Subcutaneous abdominal adipose tissue (tissue), 5 donors: ENCODE measurements around the gene VWA5B1.

Experiments used
- H3K27ac ChIP-seq: one replicate; pipeline ENCODE4 v1.7.0; 2013; ENCODE audit warnings: low read depth, mild to moderate bottlenecking, inconsistent platforms, low read length, moderate library complexity
- H3K27me3 ChIP-seq, 5 donors: one replicate each; pipeline ENCODE4 v1.7.0; 2013; ENCODE audit warnings: low read length in 5 of 5, inconsistent platforms in 1 of 5; ENCODE audit not compliant: control insufficient read depth in 5 of 5, insufficient read depth in 4 of 5
- H3K36me3 ChIP-seq, 5 donors: one replicate each; pipeline ENCODE4 v1.7.0; 2013; ENCODE audit warnings: low read length in 5 of 5; ENCODE audit not compliant: control insufficient read depth in 5 of 5, insufficient read depth in 5 of 5
- H3K4me1 ChIP-seq, 5 donors: one replicate each; pipeline ENCODE4 v1.7.0; 2013; ENCODE audit warnings: low read length in 5 of 5, mild to moderate bottlenecking in 3 of 5, moderate library complexity in 1 of 5; ENCODE audit not compliant: control insufficient read depth in 5 of 5, insufficient read depth in 5 of 5
- H3K4me3 ChIP-seq, 5 donors: one replicate each; pipeline ENCODE4 v1.7.0; 2013; ENCODE audit warnings: low read length in 5 of 5, low read depth in 1 of 5
- H3K9ac ChIP-seq, 5 donors: one replicate each; pipeline ENCODE4 v1.7.0; 2013; ENCODE audit warnings: low read length in 5 of 5, mild to moderate bottlenecking in 4 of 5, moderate library complexity in 3 of 5
- H3K9me3 ChIP-seq, 5 donors: one replicate each; pipeline ENCODE4 v1.7.0; 2013; ENCODE audit warnings: low read length in 5 of 5; ENCODE audit not compliant: control insufficient read depth in 5 of 5
- donor health status: healthy.
- donor health status: healthy.
- donor health status: healthy.
- donor health status: healthy.
- donor health status: healthy.

The VWA5B1 gene

GRCh38 chr1:20298626-20299025 lies 8.0 kb downstream of the VWA5B1 start:
- no peak overlapping the region for H3K9ac ChIP-seq
- no peaks in the 10 kb centered on the region for H3K36me3 ChIP-seq
- no peak overlapping the region for H3K4me3 ChIP-seq
- no peaks in the 10 kb centered on the region for H3K9me3 ChIP-seq
- peaks cover under 1 to 8% (median 5%) of the 10 kb centered on the region in 5 donors for H3K27me3 ChIP-seq
- peaks cover 0 to 5% (median 0%) of the 10 kb centered on the region in 5 donors for H3K4me1 ChIP-seq
- H3K27ac ChIP-seq, result no peak overlapping the region

GRCh38 chr1:20301463-20302107 lies 10.9 kb downstream of the VWA5B1 start:
- H3K27ac ChIP-seq, result no peak overlapping the region
- H3K27me3 ChIP-seq, result no peaks in the 10 kb centered on the region
- H3K4me3 ChIP-seq, result no peak overlapping the region
- peaks cover 0 to 5% (median 0%) of the 10 kb centered on the region in 5 donors for H3K4me1 ChIP-seq
- H3K9me3 ChIP-seq, result no peaks in the 10 kb centered on the region
- H3K9ac ChIP-seq, result no peak overlapping the region
- no peaks in the 10 kb centered on the region for H3K36me3 ChIP-seq

- no peaks in the 10 kb centered on the region for H3K27me3 ChIP-seq
- no peaks in the 10 kb centered on the region for H3K9me3 ChIP-seq
- H3K9ac ChIP-seq, result no peak overlapping the region
- no peak overlapping the region for H3K4me3 ChIP-seq
- H3K36me3 ChIP-seq, result no peaks in the 10 kb centered on the region
- H3K4me1 ChIP-seq, result peaks cover 0 to 5% (median 0%) of the 10 kb centered on the region in 5 donors
- H3K27ac ChIP-seq, result no peak overlapping the region
Measured at GRCh38 chr1:20302108-20302471, 11.4 kb downstream of the VWA5B1 start.

- Histone ChIP-seq H3K4me1 (peaks cover 0 to 5% (median 0%) of the 10 kb centered on the region in 5 donors), H3K27ac (no peak overlapping the region), H3K27me3 (peaks cover 0 to 4% (median 0%) of the 10 kb centered on the region in 5 donors), H3K9ac (no peak overlapping the region), H3K9me3 (no peaks in the 10 kb centered on the region), H3K4me3 (no peak overlapping the region), H3K36me3 (no peaks in the 10 kb centered on the region)
Measured at GRCh38 chr1:20307026-20307425, 16.4 kb downstream of the VWA5B1 start.

GRCh38 chr1:20308569-20308968 lies 17.9 kb downstream of the VWA5B1 start:
- Histone ChIP-seq H3K9ac (no peak overlapping the region), H3K27ac (no peak overlapping the region), H3K36me3 (no peaks in the 10 kb centered on the region), H3K27me3 (peaks cover 0 to 4% (median 0%) of the 10 kb centered on the region in 5 donors), H3K4me1 (no peaks in the 10 kb centered on the region), H3K4me3 (no peak overlapping the region), H3K9me3 (no peaks in the 10 kb centered on the region)

GRCh38 chr1:20311289-20311688 lies 20.6 kb downstream of the VWA5B1 start:
- H3K4me3 ChIP-seq, result no peak overlapping the region
- H3K9me3 ChIP-seq, result no peaks in the 10 kb centered on the region

GRCh38 chr1:20312310-20312709 lies 21.6 kb downstream of the VWA5B1 start:
- H3K27ac ChIP-seq, result no peak overlapping the region
- no peaks in the 10 kb centered on the region for H3K36me3 ChIP-seq
- H3K27me3 ChIP-seq, result peaks cover 0 to 12% (median 0%) of the 10 kb centered on the region in 5 donors
- H3K9ac ChIP-seq, result no peak overlapping the region
- no peaks in the 10 kb centered on the region for H3K9me3 ChIP-seq
- no peak overlapping the region for H3K4me3 ChIP-seq
- no peaks in the 10 kb centered on the region for H3K4me1 ChIP-seq

More at GRCh38 chr1:20311289-20311688, 20.6 kb downstream of the VWA5B1 start:
- no peak overlapping the region for H3K9ac ChIP-seq
- H3K27me3 ChIP-seq, result peaks cover 0 to 12% (median 0%) of the 10 kb centered on the region in 5 donors
- no peaks in the 10 kb centered on the region for H3K4me1 ChIP-seq
- no peaks in the 10 kb centered on the region for H3K36me3 ChIP-seq
- no peak overlapping the region for H3K27ac ChIP-seq

- H3K36me3 ChIP-seq, result no peaks in the 10 kb centered on the region
- no peak overlapping the region for H3K4me3 ChIP-seq
- peaks cover 0 to 12% (median 0%) of the 10 kb centered on the region in 5 donors for H3K27me3 ChIP-seq
- H3K27ac ChIP-seq, result no peak overlapping the region
- no peak overlapping the region for H3K9ac ChIP-seq
- H3K4me1 ChIP-seq, result no peaks in the 10 kb centered on the region
- no peaks in the 10 kb centered on the region for H3K9me3 ChIP-seq
Measured at GRCh38 chr1:20312818-20313217, 22.1 kb downstream of the VWA5B1 start.

- Histone ChIP-seq H3K9me3 (no peaks in the 10 kb centered on the region), H3K4me3 (no peak overlapping the region), H3K4me1 (peaks cover 0 to 11% (median 5%) of the 10 kb centered on the region in 5 donors), H3K36me3 (no peaks in the 10 kb centered on the region), H3K9ac (no peak overlapping the region), H3K27me3 (peaks cover 0 to 11% (median 5%) of the 10 kb centered on the region in 5 donors), H3K27ac (no peak overlapping the region)
Measured at GRCh38 chr1:20317471-20317870, 26.8 kb downstream of the VWA5B1 start.

- Histone ChIP-seq H3K36me3 (no peaks in the 10 kb centered on the region), H3K9ac (no peak overlapping the region), H3K27ac (no peak overlapping the region)
Measured at GRCh38 chr1:20318521-20318920, 27.8 kb downstream of the VWA5B1 start.

More at GRCh38 chr1:20318521-20318920, 27.8 kb downstream of the VWA5B1 start:
- peaks cover 0 to 11% (median 5%) of the 10 kb centered on the region in 5 donors for H3K4me1 ChIP-seq
- H3K9me3 ChIP-seq, result no peaks in the 10 kb centered on the region
- no peak overlapping the region for H3K4me3 ChIP-seq
- H3K27me3 ChIP-seq, result peaks cover 0 to 11% (median 5%) of the 10 kb centered on the region in 5 donors
